ENCODE results near the gene FUS. TPM values are rescaled to one million over a fixed set of nuclear protein-coding genes. Genes with fewer than 3 reads are reported as not detected.

The FUS gene
- total and polyA plus RNA-seq, 2 of the 13 experiments (the other 11 are each of a cell fraction or from before 2014, with no cell fraction given): 68.1 to 168 TPM

- TF ChIP-seq CSRNP2 (CRISPR knock-in tag; conservative IDR thresholded peaks at IDR 0.05; ENCODE audit: low read depth) (no peak), MAFF (IDR thresholded peaks at IDR 0.05; ENCODE audit: low read depth, low read length) (no peak), NFRKB (IDR thresholded peaks at IDR 0.05) (no peak), ZBTB25 (CRISPR knock-in tag; IDR thresholded peaks at IDR 0.05) (no peak), MLX (CRISPR knock-in tag; IDR thresholded peaks at IDR 0.05) (no peak; the same call in 1 of the 2 replicates), ZNF784 (CRISPR knock-in tag; IDR thresholded peaks at IDR 0.05; ENCODE audit: borderline replicate concordance) (no peak), MAFK (conservative IDR thresholded peaks at IDR 0.05 in 1 of 2, IDR thresholded peaks at IDR 0.05 in 1 of 2; ENCODE audit: low read length in 2 of 2) (no peak), ZNF639 (CRISPR knock-in tag; conservative IDR thresholded peaks at IDR 0.05) (no peak), ZNF678 (CRISPR knock-in tag; IDR thresholded peaks at IDR 0.05) (no peak), JUNB (CRISPR knock-in tag; IDR thresholded peaks at IDR 0.05; ENCODE audit: borderline replicate concordance) (no peak), ELF4 (CRISPR knock-in tag; IDR thresholded peaks at IDR 0.05; ENCODE audit: borderline replicate concordance) (no peak), CBX5 (CRISPR knock-in tag; IDR thresholded peaks at IDR 0.05; ENCODE audit: borderline replicate concordance) (0 out of 2 replicates have a peak, but pooled peaks have one; percentile 41), ZNF83 (CRISPR knock-in tag; IDR thresholded peaks at IDR 0.05; ENCODE audit: borderline replicate concordance) (no peak), FOXC1 (CRISPR knock-in tag; IDR thresholded peaks at IDR 0.05; ENCODE audit: borderline replicate concordance) (no peak), JDP2 (CRISPR knock-in tag; IDR thresholded peaks at IDR 0.05; ENCODE audit: borderline replicate concordance) (no peak), KLF9 (CRISPR knock-in tag; IDR thresholded peaks at IDR 0.05; ENCODE audit: low read depth) (no peak), MAFG (CRISPR knock-in tag; IDR thresholded peaks at IDR 0.05) (no peak), ZNF496 (CRISPR knock-in tag; IDR thresholded peaks at IDR 0.05; ENCODE audit: insufficient replicate concordance) (no peak), PAX8 (CRISPR knock-in tag; IDR thresholded peaks at IDR 0.05; ENCODE audit: borderline replicate concordance) (no peak), BCL3 (CRISPR knock-in tag; IDR thresholded peaks at IDR 0.05) (no peak), NFKB2 (CRISPR knock-in tag; IDR thresholded peaks at IDR 0.05; ENCODE audit: borderline replicate concordance) (no peak), ZNF577 (CRISPR knock-in tag; IDR thresholded peaks at IDR 0.05; ENCODE audit: borderline replicate concordance, low read depth) (no peak), ZNF614 (CRISPR knock-in tag; IDR thresholded peaks at IDR 0.05; ENCODE audit: borderline replicate concordance) (no peak), HMG20B (CRISPR knock-in tag; conservative IDR thresholded peaks at IDR 0.05) (no peak)
Observed at GRCh38 chr16:31141489-31142108, 38.3 kb upstream of the FUS start (continued).

Measured in HepG2 (cell line).